ENCODE results near the gene FFAR1. TPM values are rescaled to one million over a fixed set of nuclear protein-coding genes. Genes with fewer than 3 reads are reported as not detected.

Gene FFAR1
- total and polyA plus RNA-seq, 9 donors, result 0.04 to 0.14 (median 0.07) TPM; not detected in 6

DNA sequence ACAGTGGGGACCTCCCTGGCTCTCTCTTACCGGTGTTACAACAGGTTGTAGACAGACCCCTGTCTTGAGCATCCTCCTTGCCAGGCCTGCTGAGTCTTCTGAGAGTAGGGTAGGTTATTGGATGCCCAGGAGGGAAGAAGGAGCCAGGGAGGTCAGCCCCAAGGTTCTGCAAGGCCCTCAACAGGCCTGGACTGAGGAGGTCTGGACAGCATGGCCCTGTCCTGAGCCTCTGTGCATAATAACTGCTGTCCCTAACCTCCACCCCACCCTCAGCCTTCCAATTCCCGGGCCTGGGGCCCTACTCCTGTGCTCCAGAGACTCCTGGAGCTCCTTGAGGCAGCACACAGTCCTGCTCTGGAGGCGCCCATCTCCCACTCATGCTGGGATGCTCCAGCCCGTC is 18.4 kb upstream of the FFAR1 start:
- no peaks in the 10 kb centered on the region for H3K4me1 ChIP-seq (ENCODE audit: control insufficient read depth, insufficient read depth, low read length)
- DNase-seq, result no peak
- WGBS (ENCODE audit: insufficient coverage), result 48% methylated on average over 2 of the region's 4 CpGs
- H3K27ac ChIP-seq (ENCODE audit: low read length), result no peak overlapping the region
- no peak overlapping the region for H3K4me3 ChIP-seq (ENCODE audit: low read length)
- no peaks in the 10 kb centered on the region for H3K36me3 ChIP-seq (ENCODE audit: control insufficient read depth, insufficient read depth, low read length)
- H3K9me3 ChIP-seq (replicated peaks; ENCODE audit: control insufficient read depth, low read depth, low read length), result no peaks in the 10 kb centered on the region
- peaks cover 4% of the 10 kb centered on the region for H3K27me3 ChIP-seq (ENCODE audit: control insufficient read depth, insufficient read depth, low read length)

GRCh38 chr19:35330475-35330874 is 17.2 kb upstream of the FFAR1 start:
- Histone ChIP-seq H3K27me3 (ENCODE audit: control insufficient read depth, insufficient read depth, low read length) (peaks cover 4% of the 10 kb centered on the region), H3K36me3 (ENCODE audit: control insufficient read depth, insufficient read depth, low read length) (no peaks in the 10 kb centered on the region), H3K4me1 (ENCODE audit: control insufficient read depth, insufficient read depth, low read length) (no peaks in the 10 kb centered on the region), H3K9me3 (replicated peaks; ENCODE audit: control insufficient read depth, low read depth, low read length) (no peaks in the 10 kb centered on the region), H3K4me3 (ENCODE audit: low read length) (no peak overlapping the region), H3K27ac (ENCODE audit: low read length) (no peak overlapping the region)
- WGBS (ENCODE audit: insufficient coverage), result no CpG with 5 or more reads among the region's 7 CpGs
- DNase-seq, result no peak

- Histone ChIP-seq H3K9me3 (replicated peaks; ENCODE audit: control insufficient read depth, low read depth, low read length) (no peaks in the 10 kb centered on the region), H3K27ac (ENCODE audit: low read length) (no peak overlapping the region), H3K36me3 (ENCODE audit: control insufficient read depth, insufficient read depth, low read length) (no peaks in the 10 kb centered on the region), H3K4me1 (ENCODE audit: control insufficient read depth, insufficient read depth, low read length) (no peaks in the 10 kb centered on the region), H3K4me3 (ENCODE audit: low read length) (no peak overlapping the region), H3K27me3 (ENCODE audit: control insufficient read depth, insufficient read depth, low read length) (peaks cover 4% of the 10 kb centered on the region)
- WGBS (ENCODE audit: insufficient coverage), result 90% methylated on average over 4 of the region's 14 CpGs
- DNase-seq, result no peak
Observed at GRCh38 chr19:35331551-35332214, 16.0 kb upstream of the FFAR1 start.

GRCh38 chr19:35332817-35333216 is 14.9 kb upstream of the FFAR1 start:
- no peak for DNase-seq
- Histone ChIP-seq H3K4me1 (ENCODE audit: control insufficient read depth, insufficient read depth, low read length) (no peaks in the 10 kb centered on the region), H3K4me3 (ENCODE audit: low read length) (no peak overlapping the region), H3K9me3 (replicated peaks; ENCODE audit: control insufficient read depth, low read depth, low read length) (no peaks in the 10 kb centered on the region), H3K36me3 (ENCODE audit: control insufficient read depth, insufficient read depth, low read length) (no peaks in the 10 kb centered on the region), H3K27ac (ENCODE audit: low read length) (no peak overlapping the region), H3K27me3 (ENCODE audit: control insufficient read depth, insufficient read depth, low read length) (no peaks in the 10 kb centered on the region)
- 56% methylated on average over 12 of the region's 12 CpGs for WGBS (ENCODE audit: insufficient coverage)

DNA sequence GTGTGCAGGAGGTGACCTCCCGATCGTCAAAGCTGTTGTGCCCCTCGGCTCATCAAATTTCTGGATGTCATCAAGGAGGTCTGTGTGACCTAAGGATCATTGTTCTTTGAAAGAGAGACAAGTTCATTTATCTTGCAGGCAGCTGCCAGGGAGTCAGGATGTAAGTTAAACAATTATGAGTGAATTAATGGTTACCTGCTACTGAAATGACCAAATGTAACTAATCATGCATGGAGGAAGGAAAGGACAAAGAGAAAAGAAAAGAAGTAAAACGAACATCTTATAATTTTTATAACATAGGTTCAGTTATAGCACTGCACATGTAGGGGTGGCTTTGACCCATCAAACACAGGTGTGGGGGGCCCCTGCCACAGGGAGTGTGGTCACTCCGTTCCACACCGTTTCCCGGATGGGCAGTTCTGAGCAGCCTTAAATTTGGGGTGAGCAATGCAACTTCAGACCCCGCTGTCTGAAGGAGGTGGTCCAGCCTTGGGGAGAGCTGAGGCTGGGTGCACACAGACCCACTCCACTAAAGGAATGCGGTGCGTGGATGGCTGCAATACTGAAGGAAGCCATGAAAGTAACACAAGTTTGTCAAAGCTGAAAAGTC is 13.5 kb upstream of the FFAR1 start:
- Histone ChIP-seq H3K27me3 (ENCODE audit: control insufficient read depth, insufficient read depth, low read length) (no peaks in the 10 kb centered on the region), H3K4me1 (ENCODE audit: control insufficient read depth, insufficient read depth, low read length) (no peaks in the 10 kb centered on the region)
- 89% methylated on average over 9 of the region's 10 CpGs for WGBS (ENCODE audit: insufficient coverage)

DNA sequence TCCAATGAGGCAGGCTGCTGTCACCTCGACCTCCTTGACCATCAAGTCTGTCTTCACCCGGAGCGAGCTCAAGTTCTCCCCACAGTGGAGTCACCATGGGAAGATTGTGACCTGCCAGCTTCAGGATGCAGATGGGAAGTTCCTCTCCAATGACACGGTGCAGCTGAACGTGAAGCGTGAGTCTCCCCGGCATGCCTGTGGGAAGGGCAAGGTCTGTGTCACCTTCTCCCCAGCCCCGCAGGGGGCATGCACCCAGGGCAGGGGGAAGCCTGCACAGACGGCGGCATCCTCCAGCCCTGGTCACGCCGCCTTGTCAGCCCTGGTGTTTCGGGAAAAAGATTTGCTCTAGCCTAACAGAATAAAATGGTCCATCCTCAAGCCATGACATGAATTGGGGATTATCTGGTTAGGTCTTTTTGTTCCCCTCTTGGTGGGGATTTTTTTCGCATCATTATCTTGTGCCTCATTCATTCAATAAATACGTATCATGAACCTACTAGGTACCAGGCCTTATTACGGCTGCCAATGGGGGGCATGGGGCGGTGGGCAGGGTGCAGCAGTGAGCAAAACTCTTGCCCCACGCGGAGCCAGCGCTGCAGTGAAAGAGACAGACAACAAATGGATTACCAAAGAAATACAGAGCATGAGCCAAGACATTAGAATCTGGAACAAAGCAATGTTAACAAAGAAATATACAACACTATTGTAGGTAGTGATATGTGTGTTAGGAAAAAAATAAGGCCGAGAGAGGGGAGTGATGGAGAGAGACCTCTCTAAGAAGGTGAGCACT is 11.3 kb upstream of the FFAR1 start:
- H3K27ac ChIP-seq (ENCODE audit: low read length), result no peak overlapping the region
- no peaks in the 10 kb centered on the region for H3K27me3 ChIP-seq (ENCODE audit: control insufficient read depth, insufficient read depth, low read length)
- no peak overlapping the region for H3K4me3 ChIP-seq (ENCODE audit: low read length)
- H3K36me3 ChIP-seq (ENCODE audit: control insufficient read depth, insufficient read depth, low read length), result no peaks in the 10 kb centered on the region
- DNase-seq, result no peak
- H3K4me1 ChIP-seq (ENCODE audit: control insufficient read depth, insufficient read depth, low read length), result no peaks in the 10 kb centered on the region
- H3K9me3 ChIP-seq (replicated peaks; ENCODE audit: control insufficient read depth, low read depth, low read length), result no peaks in the 10 kb centered on the region
- WGBS (ENCODE audit: insufficient coverage), result 76% methylated on average over 7 of the region's 21 CpGs

More for the DNA sequence above, 13.5 kb upstream of the FFAR1 start:
- no peaks in the 10 kb centered on the region for H3K36me3 ChIP-seq (ENCODE audit: control insufficient read depth, insufficient read depth, low read length)
- DNase-seq, result no peak
- H3K4me3 ChIP-seq (ENCODE audit: low read length), result no peak overlapping the region
- no peak overlapping the region for H3K27ac ChIP-seq (ENCODE audit: low read length)
- H3K9me3 ChIP-seq (replicated peaks; ENCODE audit: control insufficient read depth, low read depth, low read length), result no peaks in the 10 kb centered on the region

- Histone ChIP-seq H3K27me3 (ENCODE audit: control insufficient read depth, insufficient read depth, low read length) (no peaks in the 10 kb centered on the region), H3K9me3 (replicated peaks; ENCODE audit: control insufficient read depth, low read depth, low read length) (no peaks in the 10 kb centered on the region), H3K27ac (ENCODE audit: low read length) (no peak overlapping the region), H3K4me1 (ENCODE audit: control insufficient read depth, insufficient read depth, low read length) (no peaks in the 10 kb centered on the region), H3K36me3 (ENCODE audit: control insufficient read depth, insufficient read depth, low read length) (no peaks in the 10 kb centered on the region), H3K4me3 (ENCODE audit: low read length) (no peak overlapping the region)
- WGBS (ENCODE audit: insufficient coverage), result 82% methylated on average over 20 of the region's 25 CpGs
- no peak for DNase-seq
Observed at GRCh38 chr19:35337097-35337983, 10.4 kb upstream of the FFAR1 start.

DNA sequence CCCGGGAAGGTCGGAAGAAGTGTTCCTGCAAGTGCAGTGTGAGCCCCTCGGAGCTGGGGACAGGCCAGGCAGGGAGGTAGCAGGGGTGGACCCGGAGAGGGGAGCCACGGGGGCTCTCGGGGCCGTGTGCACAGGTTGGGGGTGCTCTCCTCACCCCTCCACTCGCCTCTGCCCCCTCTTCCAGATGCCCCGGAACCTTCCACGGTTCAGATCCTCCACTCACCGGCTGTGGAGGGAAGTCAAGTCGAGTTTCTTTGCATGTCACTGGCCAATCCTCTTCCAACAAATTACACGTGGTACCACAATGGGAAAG is 9.8 kb upstream of the FFAR1 start:
- Histone ChIP-seq H3K4me3 (ENCODE audit: low read length) (no peak overlapping the region), H3K27ac (ENCODE audit: low read length) (no peak overlapping the region), H3K27me3 (ENCODE audit: control insufficient read depth, insufficient read depth, low read length) (no peaks in the 10 kb centered on the region), H3K36me3 (ENCODE audit: control insufficient read depth, insufficient read depth, low read length) (no peaks in the 10 kb centered on the region), H3K4me1 (ENCODE audit: control insufficient read depth, insufficient read depth, low read length) (no peaks in the 10 kb centered on the region), H3K9me3 (replicated peaks; ENCODE audit: control insufficient read depth, low read depth, low read length) (no peaks in the 10 kb centered on the region)
- 63% methylated on average over 2 of the region's 13 CpGs for WGBS (ENCODE audit: insufficient coverage)
- no peak for DNase-seq

- Histone ChIP-seq H3K9me3 (replicated peaks; ENCODE audit: control insufficient read depth, low read depth, low read length) (no peaks in the 10 kb centered on the region), H3K36me3 (ENCODE audit: control insufficient read depth, insufficient read depth, low read length) (no peaks in the 10 kb centered on the region), H3K27ac (ENCODE audit: low read length) (no peak overlapping the region), H3K4me3 (ENCODE audit: low read length) (no peak overlapping the region), H3K27me3 (ENCODE audit: control insufficient read depth, insufficient read depth, low read length) (no peaks in the 10 kb centered on the region), H3K4me1 (ENCODE audit: control insufficient read depth, insufficient read depth, low read length) (no peaks in the 10 kb centered on the region)
- 91% methylated on average over 7 of the region's 11 CpGs for WGBS (ENCODE audit: insufficient coverage)
- no peak for DNase-seq
Observed at GRCh38 chr19:35340431-35340830, 7.3 kb upstream of the FFAR1 start.

DNA sequence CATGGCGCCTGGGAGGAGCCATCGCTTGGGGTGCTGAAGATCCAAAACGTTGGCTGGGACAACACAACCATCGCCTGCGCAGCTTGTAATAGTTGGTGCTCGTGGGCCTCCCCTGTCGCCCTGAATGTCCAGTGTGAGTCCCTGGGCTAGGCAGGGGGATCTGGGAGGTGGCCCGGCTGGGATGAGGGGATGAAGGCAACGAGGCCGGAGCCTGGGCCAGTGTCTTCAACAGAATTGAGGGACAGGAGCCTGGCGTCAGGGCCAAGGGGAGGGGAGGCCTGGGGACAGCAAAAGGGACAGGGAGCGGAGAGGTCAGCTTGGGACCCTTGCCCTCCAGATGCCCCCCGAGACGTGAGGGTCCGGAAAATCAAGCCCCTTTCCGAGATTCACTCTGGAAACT is 6.7 kb upstream of the FFAR1 start:
- 83% methylated on average over 12 of the region's 16 CpGs for WGBS (ENCODE audit: insufficient coverage)
- Histone ChIP-seq H3K9me3 (replicated peaks; ENCODE audit: control insufficient read depth, low read depth, low read length) (no peaks in the 10 kb centered on the region), H3K4me1 (ENCODE audit: control insufficient read depth, insufficient read depth, low read length) (no peaks in the 10 kb centered on the region), H3K36me3 (ENCODE audit: control insufficient read depth, insufficient read depth, low read length) (no peaks in the 10 kb centered on the region), H3K27ac (ENCODE audit: low read length) (no peak overlapping the region), H3K27me3 (ENCODE audit: control insufficient read depth, insufficient read depth, low read length) (no peaks in the 10 kb centered on the region), H3K4me3 (ENCODE audit: low read length) (no peak overlapping the region)
- no peak for DNase-seq

Data from muscle of leg (tissue), 11 donors.